DMS79 treated with DMSO at 0.1 percent for 48 hours (cell line): ENCODE data around the gene MLPH.

Source experiments
- DNase-seq: peaks from one replicate; lab custom pipeline; 2025; lab: John Stamatoyannopoulos, UW

The MLPH gene

DNA sequence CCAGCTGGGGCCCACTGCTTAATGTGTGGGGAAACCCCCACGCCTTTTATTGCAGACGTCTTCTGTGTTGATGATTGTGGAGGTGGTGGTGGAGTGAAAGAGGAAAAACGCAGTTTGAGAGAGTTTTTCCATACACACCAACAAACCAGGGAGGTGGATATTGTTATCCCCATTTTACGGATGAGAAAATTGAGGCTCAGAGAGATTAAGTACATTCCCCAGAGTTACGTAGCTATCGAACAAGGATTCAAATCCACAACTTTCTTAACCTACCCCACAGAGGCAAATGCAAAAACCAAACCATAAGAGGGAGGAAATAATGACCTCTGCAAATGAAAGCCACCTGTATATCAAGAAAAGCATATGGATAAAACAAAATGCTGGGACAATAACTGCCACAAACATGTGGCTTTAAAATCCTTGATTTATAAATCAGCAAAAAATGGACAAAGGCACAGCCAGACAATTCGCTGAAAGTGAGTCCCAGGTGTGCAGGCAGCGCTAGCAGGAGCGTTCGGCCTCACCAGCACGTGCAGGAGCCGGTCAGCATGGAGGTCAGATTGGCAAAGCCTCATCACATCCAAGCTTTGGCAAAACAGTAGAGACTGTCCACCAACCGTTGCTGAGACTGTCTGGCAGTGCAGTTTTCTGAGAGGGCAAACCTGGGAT lies 116.1 kb downstream of the MLPH start:
- no peak for DNase-seq

DNA sequence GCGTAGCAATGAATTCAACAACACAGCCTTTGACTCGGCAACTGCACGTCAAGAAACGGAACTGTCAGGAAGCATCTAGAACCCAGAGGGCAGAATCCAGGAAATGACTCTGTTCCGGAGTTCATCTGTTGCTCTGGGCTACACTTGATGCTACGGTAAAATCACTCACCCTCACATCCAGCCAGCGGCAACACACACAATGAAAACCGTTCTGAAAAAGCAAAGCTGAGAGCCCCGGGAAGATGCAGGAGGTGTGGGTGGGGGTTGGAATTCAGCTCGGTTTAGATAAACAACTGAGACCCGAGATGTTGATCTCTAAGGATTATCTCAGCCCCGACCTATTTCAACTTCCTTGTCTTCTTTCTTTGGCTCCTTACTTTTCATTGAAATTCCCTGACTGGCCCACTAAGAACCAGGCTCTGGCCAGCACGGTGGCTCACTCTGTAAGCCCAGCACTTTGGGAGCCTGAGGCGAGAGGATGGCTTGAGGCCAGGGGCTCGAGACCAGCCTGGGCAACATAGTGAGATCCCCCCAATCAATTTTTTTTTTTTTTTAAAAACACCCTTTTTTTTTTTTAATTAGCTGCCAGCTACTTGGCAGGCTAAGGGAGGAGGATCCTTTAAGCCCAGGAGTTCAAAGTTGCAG lies 116.8 kb downstream of the MLPH start:
- DNase-seq, result no peak

DNA sequence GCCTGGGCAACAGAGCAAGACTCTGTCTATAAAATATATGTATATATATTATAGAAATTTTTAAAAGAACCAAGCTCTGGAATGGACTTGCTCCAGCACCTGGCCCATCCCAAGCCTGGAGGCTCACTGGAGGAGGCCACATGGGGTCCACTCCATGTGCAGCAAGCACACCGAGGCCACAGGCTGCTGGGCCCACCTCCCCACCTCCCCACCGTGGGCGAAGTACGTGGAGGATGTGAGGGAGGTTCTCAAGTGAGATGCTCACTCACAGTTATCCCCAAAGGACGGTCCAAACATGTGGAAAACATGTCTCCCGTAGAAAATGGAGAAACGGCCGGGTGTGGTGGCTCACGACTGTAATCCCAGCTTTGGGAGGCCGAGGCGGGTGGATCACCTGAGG lies 117.3 kb downstream of the MLPH start:
- no peak for DNase-seq
